SW 1271 (cell line): Measurements from ENCODE around the gene C1orf167.

ENCODE experiments used
- DNase-seq, 2 experiments: peaks; one replicate each; lab custom pipeline; 2025; lab: John Stamatoyannopoulos, UW

C1orf167 gene

DNA sequence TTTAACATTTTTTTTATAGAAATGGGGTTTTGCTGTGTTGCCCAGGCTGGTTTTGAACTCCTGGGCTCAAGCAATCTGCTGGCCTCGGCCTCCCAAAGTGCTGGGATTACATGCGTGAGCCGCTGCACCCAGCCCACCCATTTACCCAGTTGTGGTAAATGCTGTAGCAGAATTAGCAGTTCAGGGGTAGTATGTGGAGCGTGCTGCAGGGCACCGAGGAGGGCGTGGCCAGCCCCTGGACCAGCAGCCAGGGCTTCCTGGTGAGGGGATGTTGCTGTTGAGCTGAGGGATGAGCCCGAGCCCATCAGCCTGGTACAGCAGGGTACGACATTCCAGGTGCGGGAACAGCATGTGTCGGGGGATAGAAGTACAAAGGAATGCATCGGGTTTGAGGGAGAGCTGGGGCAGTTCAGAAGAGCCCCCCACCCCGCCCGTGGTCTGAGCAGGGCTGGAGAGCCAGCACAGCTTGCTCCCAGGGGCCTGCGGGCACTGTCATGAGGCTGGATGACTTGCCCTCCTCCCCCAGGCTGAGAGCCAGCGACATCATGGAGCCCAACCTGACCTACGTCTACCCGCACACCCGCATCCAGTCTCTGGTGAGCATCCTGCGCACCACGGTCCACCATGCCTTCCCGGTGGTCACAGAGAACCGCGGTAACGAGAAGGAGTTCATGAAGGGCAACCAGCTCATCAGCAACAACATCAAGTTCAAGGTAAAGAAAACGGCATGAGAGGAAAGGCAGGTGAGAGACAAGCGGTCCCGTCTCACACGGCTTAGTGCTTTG is 73.6 kb downstream of the C1orf167 start:
- no peak for DNase-seq

DNA sequence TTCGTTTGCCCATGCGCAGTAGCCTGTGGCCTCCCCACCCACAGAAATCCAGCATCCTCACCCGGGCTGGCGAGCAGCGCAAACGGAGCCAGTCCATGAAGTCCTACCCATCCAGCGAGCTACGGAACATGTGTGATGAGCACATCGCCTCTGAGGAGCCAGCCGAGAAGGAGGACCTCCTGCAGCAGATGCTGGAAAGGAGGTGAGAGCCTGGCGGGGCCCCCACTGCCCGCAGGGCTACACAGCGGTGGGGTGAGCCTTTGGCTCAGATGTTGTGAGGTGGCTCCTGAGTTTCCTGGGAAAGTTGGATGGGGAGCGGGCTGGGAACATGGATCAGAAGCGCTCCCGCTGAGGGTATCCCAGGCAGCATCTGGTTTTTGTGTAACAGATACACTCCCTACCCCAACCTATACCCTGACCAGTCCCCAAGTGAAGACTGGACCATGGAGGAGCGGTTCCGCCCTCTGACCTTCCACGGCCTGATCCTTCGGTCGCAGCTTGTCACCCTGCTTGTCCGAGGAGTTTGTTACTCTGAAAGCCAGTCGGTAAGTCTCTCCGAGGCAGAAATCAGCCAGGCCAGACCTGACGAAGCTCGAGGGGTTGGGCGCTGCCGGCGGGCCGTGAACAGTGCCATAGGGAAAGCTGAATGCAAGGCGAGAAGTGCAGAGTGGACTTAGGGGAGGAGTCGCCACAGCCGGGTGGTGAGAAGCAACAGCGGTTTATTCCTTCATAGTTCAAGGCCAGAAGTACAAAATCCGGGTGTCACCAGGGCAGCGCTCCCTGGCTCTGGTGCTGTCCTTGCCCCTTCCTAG is 75.2 kb downstream of the C1orf167 start:
- DNase-seq: no peak

DNA sequence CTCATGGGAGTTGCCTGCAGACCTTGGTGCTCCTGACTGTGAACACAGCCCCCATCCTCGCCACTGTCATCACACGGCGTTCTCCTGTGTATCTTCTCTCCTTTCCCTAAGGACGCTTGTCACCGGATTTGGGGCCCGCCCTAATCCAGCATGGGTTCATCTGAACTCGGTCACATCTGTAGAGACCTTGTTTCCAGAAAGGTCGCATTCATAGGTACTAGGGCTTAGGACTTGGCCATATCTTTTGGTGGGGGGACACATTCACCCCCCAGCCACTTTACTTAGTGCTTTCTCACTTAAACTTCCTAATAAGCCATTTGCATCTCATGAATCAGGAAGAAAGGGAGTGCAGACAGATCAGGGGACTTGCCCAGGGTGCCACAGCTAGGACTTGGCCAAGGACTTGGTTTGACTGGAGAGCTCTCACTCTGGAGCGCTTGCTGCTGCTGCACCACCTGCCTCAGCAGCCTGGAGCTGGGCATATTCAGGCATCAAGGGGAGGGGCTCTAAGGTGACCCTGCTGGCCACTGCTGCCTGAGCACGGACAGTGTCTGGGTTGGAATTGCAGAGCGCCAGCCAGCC is 75.9 kb downstream of the C1orf167 start:
- DNase-seq: no peak

DNA sequence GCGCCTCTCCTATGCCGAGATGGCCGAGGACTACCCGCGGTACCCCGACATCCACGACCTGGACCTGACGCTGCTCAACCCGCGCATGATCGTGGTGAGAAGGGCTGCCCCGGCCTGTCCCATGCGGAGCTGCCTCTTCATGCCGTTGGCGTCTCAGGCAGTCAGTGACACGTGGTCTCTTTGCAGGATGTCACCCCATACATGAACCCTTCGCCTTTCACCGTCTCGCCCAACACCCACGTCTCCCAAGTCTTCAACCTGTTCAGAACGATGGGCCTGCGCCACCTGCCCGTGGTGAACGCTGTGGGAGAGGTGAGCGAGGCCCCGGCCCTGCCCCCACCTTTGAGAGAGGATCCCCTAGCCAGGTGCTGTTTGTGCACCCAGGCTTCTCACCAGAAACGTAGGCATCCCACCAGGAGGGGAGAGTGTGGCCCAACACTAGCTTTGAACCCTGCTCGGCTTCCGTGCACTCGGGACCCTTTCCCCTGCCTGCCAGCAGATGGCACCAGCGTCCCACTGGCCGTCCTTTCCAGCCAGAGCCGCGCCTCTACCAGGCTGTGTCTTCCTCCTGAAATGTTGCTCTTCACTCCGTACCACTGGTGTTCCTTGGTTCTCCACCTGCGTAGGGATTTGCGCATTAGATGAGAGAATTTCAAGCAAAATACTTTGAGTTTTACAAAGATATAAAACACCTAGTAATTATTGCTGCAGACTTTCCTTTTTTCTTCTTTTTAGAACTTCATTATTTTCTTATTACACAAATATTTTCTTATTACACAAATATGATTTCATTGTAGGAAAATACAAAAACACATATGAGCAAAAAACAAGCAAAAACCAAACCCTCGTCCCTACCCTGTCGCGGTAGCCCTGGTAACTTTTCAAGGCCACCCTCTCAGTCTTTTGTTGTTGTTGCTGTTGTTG is 76.6 kb downstream of the C1orf167 start:
- DNase-seq: peak in 1 of 2 experiments; percentile 3
